PC-3 (cell line): ENCODE results near the gene SSNA1. TPM values are rescaled to one million over a fixed set of nuclear protein-coding genes. Genes with fewer than 3 reads are reported as not detected.

ENCODE experiments used
- ATAC-seq: fragments of 200-7000 bp; cut with Tn5 transposase; 2 replicates; pipeline ENCODE4 v1.9.1; 2020; ENCODE audit warnings: mild to moderate bottlenecking, moderate library complexity
- BruUV-seq: library from RNA; stranded (reverse); fragments of 400-500 nt; replicated peaks from 2 replicates; lab custom pipeline; 2021; lab: Mats Ljungman, UMichigan
- CTCF ChIA-PET: fragments of 300-600 bp; sonication (Branson Sonifier 250); formaldehyde crosslinking; loops from one replicate; lab custom pipeline; 2022; ENCODE audit warnings: antibody characterized with exemption; lab: Charles Lee
- POLR2A ChIA-PET: fragments of 300-600 bp; sonication (Branson Sonifier 250); formaldehyde crosslinking; loops from one replicate; lab custom pipeline; 2022; ENCODE audit warnings: antibody characterized with exemption; ENCODE audit not compliant: unreplicated experiment; lab: Charles Lee
- DNase-seq: peaks from one replicate; pipeline ENCODE4 v3.0.0-alpha.2; 2015
- H2AFZ ChIP-seq: fragments of 300-600 bp; sonication (generic); 2 replicates; pipeline ENCODE4 v1.6.0; 2016; ENCODE audit warnings: antibody characterized with exemption, low read length
- H3F3A ChIP-seq: fragments of 300-600 bp; sonication (generic); one replicate; pipeline ENCODE4 v1.6.0; 2017; ENCODE audit warnings: antibody characterized with exemption, low read length, control low read depth, mild to moderate bottlenecking; ENCODE audit not compliant: unreplicated experiment
- H3K27ac ChIP-seq: fragments of 300-600 bp; sonication (generic); 2 replicates; pipeline ENCODE4 v1.5.1; 2016; ENCODE audit warnings: mild to moderate bottlenecking, low read length
- H3K27me3 ChIP-seq: fragments of 300-600 bp; sonication (generic); 2 replicates; pipeline ENCODE4 v1.6.1; 2016; ENCODE audit warnings: low read length, mixed read lengths
- H3K36me3 ChIP-seq: fragments of 300-600 bp; sonication (generic); 2 replicates; pipeline ENCODE4 v1.6.1; 2016; ENCODE audit warnings: low read depth, mixed run types, low read length, mixed read lengths
- H3K4me1 ChIP-seq: fragments of 300-600 bp; sonication (generic); 2 replicates; pipeline ENCODE4 v1.5.1; 2016; ENCODE audit warnings: low read length; ENCODE audit not compliant: insufficient read depth
- H3K4me2 ChIP-seq: fragments of 300-600 bp; sonication (generic); 2 replicates; pipeline ENCODE4 v1.6.0; 2016; ENCODE audit warnings: low read length
- H3K4me3 ChIP-seq: fragments of 300-600 bp; sonication (generic); 2 replicates; pipeline ENCODE4 v1.5.1; 2016; ENCODE audit warnings: mild to moderate bottlenecking, low read length, mixed read lengths
- H3K79me2 ChIP-seq: fragments of 300-600 bp; sonication (generic); 2 replicates; pipeline ENCODE4 v1.6.1; 2017; ENCODE audit warnings: low read length, mixed read lengths
- H3K9ac ChIP-seq: fragments of 300-600 bp; sonication (generic); 2 replicates; pipeline ENCODE4 v1.6.0; 2016; ENCODE audit warnings: mild to moderate bottlenecking, low read length
- H3K9me2 ChIP-seq: fragments of 300-600 bp; sonication (generic); replicated peaks from 2 replicates; pipeline ENCODE4 v1.6.1; 2016; ENCODE audit warnings: mixed run types, low read length, mixed read lengths
- H3K9me3 ChIP-seq: fragments of 300-600 bp; sonication (generic); 2 replicates; pipeline ENCODE4 v1.6.1; 2016; ENCODE audit warnings: low read length, mixed read lengths
- H4K20me1 ChIP-seq: fragments of 300-600 bp; sonication (generic); 2 replicates; pipeline ENCODE4 v1.6.1; 2016; ENCODE audit warnings: low read length, mixed read lengths
- CTCF ChIP-seq: fragments of 300-600 bp; sonication (generic); conservative IDR thresholded peaks from 2 replicates; pipeline ENCODE4 v1.5.1; 2017; ENCODE audit warnings: antibody characterized with exemption, low read depth, mild to moderate bottlenecking, low read length
- EZH2 ChIP-seq: fragments of 300-600 bp; sonication (generic); IDR thresholded peaks from one replicate; pipeline ENCODE4 v1.6.1; 2017; ENCODE audit warnings: antibody characterized with exemption, mild to moderate bottlenecking, low read length; ENCODE audit not compliant: unreplicated experiment
- EZH2phosphoT487 ChIP-seq: fragments of 300-600 bp; sonication (generic); IDR thresholded peaks from 2 replicates; pipeline ENCODE4 v1.6.1; 2018; ENCODE audit warnings: mild to moderate bottlenecking, antibody characterized with exemption, low read length, borderline replicate concordance
- intact Hi-C: fragments of 100-400 bp; cut with micrococcal nuclease; formaldehyde crosslinking; loops from 2 replicates; pipeline ENCODE4 v1.9.0; 2023
- total RNA-seq: library from RNA; depleted of rRNA; stranded (reverse); fragments of >200 nt; gene quantifications from 2 replicates; pipeline ENCODE4 v1.2.3, GENCODE V29; 2014

The SSNA1 gene
- total RNA-seq, 1 experiment from 2014 or later = 123 TPM

GRCh38 chr9:137182836-137183235 is 5.6 kb upstream of the SSNA1 start:
- ChIA-PET POLR2A (no interaction called here), CTCF (no interaction called here)
- Histone ChIP-seq H2AFZ (no peak overlapping the region), H3K9me2 (no peaks in the 10 kb centered on the region), H4K20me1 (no peaks in the 10 kb centered on the region), H3K4me3 (no peak overlapping the region), H3K9me3 (no peaks in the 10 kb centered on the region), H3K27ac (no peak overlapping the region), H3K79me2 (peaks cover 22% of the 10 kb centered on the region), H3K4me1 (peaks cover 15% of the 10 kb centered on the region), H3F3A (no peaks in the 10 kb centered on the region), H3K36me3 (no peaks in the 10 kb centered on the region), H3K4me2 (no peak overlapping the region), H3K27me3 (no peaks in the 10 kb centered on the region), H3K9ac (no peak overlapping the region)
- DNase-seq = no peak
- no TSS peak for BruUV-seq
- TF ChIP-seq EZH2 = no peak
- no peak for TF ChIP-seq EZH2phosphoT487
- no peak for TF ChIP-seq CTCF
- no peak for ATAC-seq
- intact Hi-C loops = no loop called here

DNA sequence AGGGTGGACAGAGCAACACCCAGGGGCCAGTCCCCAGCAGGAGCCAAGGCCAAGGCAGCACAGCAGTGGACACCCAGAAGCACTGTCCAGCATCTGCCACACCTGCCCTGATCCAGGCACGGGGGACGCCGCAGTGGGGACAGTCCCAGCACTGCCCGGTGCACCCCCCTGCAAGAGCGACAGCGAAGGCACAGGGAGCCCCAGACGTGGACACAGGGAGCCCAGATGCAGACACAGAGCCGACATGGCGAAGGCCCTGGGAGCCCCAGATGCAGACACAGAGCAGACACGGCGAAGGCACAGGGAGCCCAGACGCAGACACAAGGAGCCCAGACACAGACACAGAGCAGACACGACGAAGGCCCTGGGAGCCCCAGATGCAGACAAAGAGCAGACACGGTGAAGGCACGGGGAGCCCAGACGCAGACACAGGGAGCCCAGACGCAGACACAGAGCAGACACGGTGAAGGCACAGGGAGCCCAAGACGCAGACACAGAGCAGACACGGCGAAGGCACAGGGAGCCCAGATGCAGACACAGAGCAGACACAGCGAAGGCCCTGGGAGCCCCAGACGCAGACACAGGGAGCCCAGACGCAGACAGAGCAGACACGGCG is 4.4 kb upstream of the SSNA1 start:
- intact Hi-C loops = no loop called here
- H3K4me1 ChIP-seq = peaks cover 15% of the 10 kb centered on the region
- no peaks in the 10 kb centered on the region for H3K9me3 ChIP-seq
- no peaks in the 10 kb centered on the region for H3K27me3 ChIP-seq
- no peak overlapping the region for H3K4me2 ChIP-seq
- no TSS peak for BruUV-seq
- TF ChIP-seq CTCF (no peak), EZH2phosphoT487 (no peak), EZH2 (no peak)
- no peaks in the 10 kb centered on the region for H3K9me2 ChIP-seq
- no peak overlapping the region for H2AFZ ChIP-seq
- ChIA-PET POLR2A (no interaction called here), CTCF (no interaction called here)
- no peak overlapping the region for H3K4me3 ChIP-seq
- ATAC-seq = no peak
- H3F3A ChIP-seq = no peaks in the 10 kb centered on the region
- peaks cover 28% of the 10 kb centered on the region for H3K79me2 ChIP-seq
- H3K27ac ChIP-seq = no peak overlapping the region
- no peak overlapping the region for H3K9ac ChIP-seq
- DNase-seq = no peak
- H4K20me1 ChIP-seq = no peaks in the 10 kb centered on the region
- no peaks in the 10 kb centered on the region for H3K36me3 ChIP-seq

DNA sequence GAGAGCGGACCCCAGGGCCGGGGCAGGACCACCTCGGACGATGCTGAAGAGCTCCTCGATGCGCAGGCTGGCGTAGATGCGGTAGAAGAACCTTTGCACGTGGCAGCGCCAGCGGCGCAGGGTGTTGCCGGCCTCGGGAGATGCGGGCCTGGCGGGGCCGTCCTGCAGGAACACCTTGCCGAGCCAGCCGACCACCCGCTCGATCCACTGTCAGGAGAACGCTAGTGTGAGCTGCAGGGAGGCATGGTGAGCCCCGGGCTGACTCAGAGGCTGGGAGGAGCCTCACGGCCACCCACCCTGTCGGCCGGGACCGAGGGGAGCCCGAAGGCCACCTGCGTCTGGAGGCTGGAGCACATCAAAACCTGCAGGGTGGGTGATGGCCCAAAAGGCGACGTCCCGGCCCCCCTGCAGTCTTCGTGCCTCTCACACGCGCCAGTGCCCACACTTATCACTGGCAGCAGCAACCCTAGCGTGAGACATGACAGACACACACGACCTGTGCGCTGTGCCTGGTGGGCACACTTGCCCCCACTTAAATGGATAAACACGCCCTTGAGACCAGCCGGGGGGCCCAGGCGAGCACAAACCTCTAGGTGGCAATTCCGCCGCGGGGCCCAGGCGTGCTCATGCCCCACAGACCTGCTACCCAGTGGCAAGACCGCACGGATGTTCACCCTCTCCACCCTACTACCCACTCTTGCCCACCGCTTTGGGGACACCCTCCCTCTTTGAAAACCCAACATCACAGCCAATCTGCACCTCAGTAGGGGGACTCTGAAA is 3.4 kb upstream of the SSNA1 start:
- Histone ChIP-seq H3K9me3 (no peaks in the 10 kb centered on the region), H3K36me3 (no peaks in the 10 kb centered on the region), H3K9ac (no peak overlapping the region), H3K4me1 (peaks cover 23% of the 10 kb centered on the region), H3K79me2 (peaks cover 38% of the 10 kb centered on the region), H3K4me3 (no peak overlapping the region), H2AFZ (no peak overlapping the region), H3K4me2 (no peak overlapping the region), H4K20me1 (peaks cover 8% of the 10 kb centered on the region), H3F3A (no peaks in the 10 kb centered on the region), H3K27me3 (no peaks in the 10 kb centered on the region), H3K27ac (no peak overlapping the region), H3K9me2 (no peaks in the 10 kb centered on the region)
- no peak for ATAC-seq
- ChIA-PET CTCF (no interaction called here), POLR2A (no interaction called here)
- intact Hi-C loops = loop anchor here (5.0 kb wide), 1 partner anchor 42 kb away; the partner anchor contains the start of genes CYSRT1 and RNF224
- no peak for DNase-seq
- TF ChIP-seq CTCF (no peak), EZH2phosphoT487 (no peak), EZH2 (no peak)
- no TSS peak for BruUV-seq
